WTC11 (cell line): ENCODE results near the gene ATG14. TPM values are rescaled to one million over a fixed set of nuclear protein-coding genes. Genes with fewer than 3 reads are reported as not detected.

Experiments used
- ATAC-seq: fragments of 200-7000 bp; cut with Tn5 transposase; 2 replicates; pipeline ENCODE4 v1.10.0; 2021; ENCODE audit warnings: mild to moderate bottlenecking, moderate library complexity
- CTCF ChIA-PET: fragments of 300-600 bp; sonication (Branson Sonifier 250); formaldehyde crosslinking; loops from one replicate; lab custom pipeline; 2021; ENCODE audit warnings: antibody characterized with exemption; lab: Charles Lee
- POLR2A ChIA-PET: fragments of 350-600 bp; sonication (Branson Sonifier 250); formaldehyde crosslinking; loops from one replicate; lab custom pipeline; 2021; ENCODE audit warnings: antibody characterized with exemption; lab: Charles Lee
- DNase-seq: peaks from one replicate; pipeline ENCODE4 v3.0.0; 2021; ENCODE audit warnings: low spot score
- H3K27ac Mint-ChIP-seq: 2 replicates; pipeline ENCODE4 v1.8.0; 2021; ENCODE audit warnings: mixed read lengths
- H3K27me3 Mint-ChIP-seq: 2 replicates; pipeline ENCODE4 v1.8.0; 2021; ENCODE audit warnings: low read depth, mild to moderate bottlenecking, moderate library complexity, mixed read lengths
- H3K36me3 Mint-ChIP-seq: 2 replicates; pipeline ENCODE4 v1.8.0; 2021; ENCODE audit warnings: mixed read lengths
- H3K4me1 Mint-ChIP-seq: 2 replicates; pipeline ENCODE4 v1.8.0; 2022; ENCODE audit warnings: mixed read lengths
- H3K4me3 Mint-ChIP-seq: 2 replicates; pipeline ENCODE4 v1.8.0; 2021; ENCODE audit warnings: mild to moderate bottlenecking, moderate library complexity, mixed read lengths
- H3K9me3 Mint-ChIP-seq: 2 replicates; pipeline ENCODE4 v1.8.0; 2021; ENCODE audit warnings: mixed read lengths
- CBFB ChIP-seq: sonication (generic); formaldehyde crosslinking; IDR thresholded peaks from 2 replicates; pipeline ENCODE4 v1.8.1; 2022; ENCODE audit warnings: mild to moderate bottlenecking, low read depth, missing genetic modification reagents
- ESRRA ChIP-seq: sonication (generic); formaldehyde crosslinking; IDR thresholded peaks from 2 replicates; pipeline ENCODE4 v1.8.1; 2022; ENCODE audit warnings: mild to moderate bottlenecking, missing genetic modification reagents, borderline replicate concordance
- GRHL2 ChIP-seq: fragments of 250-450 bp; sonication (Bioruptor Pico); IDR thresholded peaks from 2 replicates; pipeline ENCODE4 v1.8.0; 2022; ENCODE audit warnings: mild to moderate bottlenecking, moderate library complexity; ENCODE audit not compliant: insufficient replicate concordance, severe bottlenecking
- IRF2 ChIP-seq: sonication (generic); formaldehyde crosslinking; IDR thresholded peaks from 2 replicates; pipeline ENCODE4 v1.8.0; 2022; ENCODE audit warnings: low read depth, missing genetic modification reagents, borderline replicate concordance
- MYBL2 ChIP-seq: sonication (generic); formaldehyde crosslinking; IDR thresholded peaks from 2 replicates; pipeline ENCODE4 v1.8.1; 2023; ENCODE audit warnings: mild to moderate bottlenecking, moderate library complexity, missing genetic modification reagents
- NFYB ChIP-seq: sonication (generic); formaldehyde crosslinking; conservative IDR thresholded peaks from 2 replicates; pipeline ENCODE4 v1.8.0; 2022; ENCODE audit warnings: low read depth, missing genetic modification reagents
- NR3C1 ChIP-seq: sonication (generic); formaldehyde crosslinking; conservative IDR thresholded peaks from 2 replicates; pipeline ENCODE4 v1.8.1; 2023; ENCODE audit warnings: low read depth, mild to moderate bottlenecking, missing genetic modification reagents
- RORB ChIP-seq: fragments of 250-450 bp; sonication (Bioruptor Pico); IDR thresholded peaks from 2 replicates; pipeline ENCODE4 v1.9.0; 2021; ENCODE audit warnings: mild to moderate bottlenecking
- TEAD4 ChIP-seq: sonication (generic); formaldehyde crosslinking; IDR thresholded peaks from 2 replicates; pipeline ENCODE4 v1.8.0; 2022; ENCODE audit warnings: mild to moderate bottlenecking, missing genetic modification reagents
- ZNF121 ChIP-seq: sonication (generic); formaldehyde crosslinking; IDR thresholded peaks from 2 replicates; pipeline ENCODE4 v1.8.0; 2023; ENCODE audit warnings: missing genetic modification reagents
- total RNA-seq: library from RNA; stranded (reverse); gene quantifications from 3 replicates; pipeline ENCODE4 v1.2.3, GENCODE V29; 2021
- TF ChIP-seq, protein P1 (sequence below): sonication (generic); formaldehyde crosslinking; IDR thresholded peaks from 2 replicates; pipeline ENCODE4 v1.8.0; 2023; ENCODE audit warnings: missing genetic modification reagents, mild to moderate bottlenecking, borderline replicate concordance
- TF ChIP-seq, protein P2 (sequence below): fragments of 250-450 bp; sonication (Bioruptor Pico); IDR thresholded peaks from 2 replicates; pipeline ENCODE4 v1.8.0; 2021; ENCODE audit warnings: mild to moderate bottlenecking
- TF ChIP-seq, protein P3 (sequence below): fragments of 200-600 bp; IDR thresholded peaks from 2 replicates; pipeline ENCODE4 v1.8.0; 2022; ENCODE audit warnings: antibody characterized with exemption
- TF ChIP-seq, protein P4 (sequence below): sonication (generic); formaldehyde crosslinking; IDR thresholded peaks from 2 replicates; pipeline ENCODE4 v1.8.0; 2022; ENCODE audit warnings: missing genetic modification reagents
- TF ChIP-seq, protein P5 (sequence below): sonication (generic); formaldehyde crosslinking; IDR thresholded peaks from 2 replicates; pipeline ENCODE4 v1.8.0; 2022; ENCODE audit warnings: mild to moderate bottlenecking, missing genetic modification reagents
- TF ChIP-seq, protein P6 (sequence below): fragments of 250-450 bp; sonication (Bioruptor Pico); IDR thresholded peaks from 2 replicates; pipeline ENCODE4 v1.9.0; 2021; ENCODE audit warnings: mild to moderate bottlenecking, borderline replicate concordance

Gene ATG14
- total RNA-seq, 1 experiment from 2014 or later = 10.4 TPM

DNA sequence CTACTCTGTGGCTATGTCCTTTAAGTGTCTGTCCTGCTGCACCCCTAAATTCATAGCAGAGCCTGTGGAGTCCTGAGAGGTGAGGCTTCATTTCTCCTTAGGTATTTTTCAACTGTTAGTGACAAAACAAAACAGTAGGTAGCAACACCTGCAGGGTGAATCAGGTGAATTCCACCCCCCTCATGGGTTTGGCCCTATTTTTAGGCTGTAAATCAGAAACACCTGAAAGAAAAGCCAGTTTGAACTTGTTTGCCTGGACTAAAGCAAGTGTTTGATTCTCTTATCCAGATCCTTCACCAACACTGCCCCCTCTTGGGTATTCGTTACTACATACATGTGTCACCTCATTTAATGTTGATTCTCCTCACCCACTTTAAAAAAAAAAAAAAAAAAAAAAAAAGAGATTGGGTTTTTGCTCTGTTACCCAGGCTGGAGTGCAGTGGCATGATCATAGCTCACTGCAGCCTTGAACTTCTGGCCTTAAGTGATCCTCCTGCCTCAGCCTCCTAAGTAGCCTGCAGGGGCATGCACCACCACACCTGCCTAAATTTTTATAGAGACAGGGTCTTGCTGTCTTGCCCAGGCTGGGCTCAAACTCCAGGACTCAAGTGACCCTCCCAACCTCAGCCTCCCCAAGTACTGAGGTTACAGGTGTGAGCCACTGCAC lies 18.5 kb upstream of the ATG14 start (continued):
- TF ChIP-seq, protein P1, sequence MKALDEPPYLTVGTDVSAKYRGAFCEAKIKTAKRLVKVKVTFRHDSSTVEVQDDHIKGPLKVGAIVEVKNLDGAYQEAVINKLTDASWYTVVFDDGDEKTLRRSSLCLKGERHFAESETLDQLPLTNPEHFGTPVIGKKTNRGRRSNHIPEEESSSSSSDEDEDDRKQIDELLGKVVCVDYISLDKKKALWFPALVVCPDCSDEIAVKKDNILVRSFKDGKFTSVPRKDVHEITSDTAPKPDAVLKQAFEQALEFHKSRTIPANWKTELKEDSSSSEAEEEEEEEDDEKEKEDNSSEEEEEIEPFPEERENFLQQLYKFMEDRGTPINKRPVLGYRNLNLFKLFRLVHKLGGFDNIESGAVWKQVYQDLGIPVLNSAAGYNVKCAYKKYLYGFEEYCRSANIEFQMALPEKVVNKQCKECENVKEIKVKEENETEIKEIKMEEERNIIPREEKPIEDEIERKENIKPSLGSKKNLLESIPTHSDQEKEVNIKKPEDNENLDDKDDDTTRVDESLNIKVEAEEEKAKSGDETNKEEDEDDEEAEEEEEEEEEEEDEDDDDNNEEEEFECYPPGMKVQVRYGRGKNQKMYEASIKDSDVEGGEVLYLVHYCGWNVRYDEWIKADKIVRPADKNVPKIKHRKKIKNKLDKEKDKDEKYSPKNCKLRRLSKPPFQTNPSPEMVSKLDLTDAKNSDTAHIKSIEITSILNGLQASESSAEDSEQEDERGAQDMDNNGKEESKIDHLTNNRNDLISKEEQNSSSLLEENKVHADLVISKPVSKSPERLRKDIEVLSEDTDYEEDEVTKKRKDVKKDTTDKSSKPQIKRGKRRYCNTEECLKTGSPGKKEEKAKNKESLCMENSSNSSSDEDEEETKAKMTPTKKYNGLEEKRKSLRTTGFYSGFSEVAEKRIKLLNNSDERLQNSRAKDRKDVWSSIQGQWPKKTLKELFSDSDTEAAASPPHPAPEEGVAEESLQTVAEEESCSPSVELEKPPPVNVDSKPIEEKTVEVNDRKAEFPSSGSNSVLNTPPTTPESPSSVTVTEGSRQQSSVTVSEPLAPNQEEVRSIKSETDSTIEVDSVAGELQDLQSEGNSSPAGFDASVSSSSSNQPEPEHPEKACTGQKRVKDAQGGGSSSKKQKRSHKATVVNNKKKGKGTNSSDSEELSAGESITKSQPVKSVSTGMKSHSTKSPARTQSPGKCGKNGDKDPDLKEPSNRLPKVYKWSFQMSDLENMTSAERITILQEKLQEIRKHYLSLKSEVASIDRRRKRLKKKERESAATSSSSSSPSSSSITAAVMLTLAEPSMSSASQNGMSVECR (CRISPR knock-in tag) = no peak
- no peak for TF ChIP-seq NR3C1 (CRISPR knock-in tag)
- TF ChIP-seq MYBL2 (CRISPR knock-in tag) = no peak
- TF ChIP-seq GRHL2 (CRISPR knock-in tag) = no peak
- TF ChIP-seq, all 79 proteins: peak for 3

DNA sequence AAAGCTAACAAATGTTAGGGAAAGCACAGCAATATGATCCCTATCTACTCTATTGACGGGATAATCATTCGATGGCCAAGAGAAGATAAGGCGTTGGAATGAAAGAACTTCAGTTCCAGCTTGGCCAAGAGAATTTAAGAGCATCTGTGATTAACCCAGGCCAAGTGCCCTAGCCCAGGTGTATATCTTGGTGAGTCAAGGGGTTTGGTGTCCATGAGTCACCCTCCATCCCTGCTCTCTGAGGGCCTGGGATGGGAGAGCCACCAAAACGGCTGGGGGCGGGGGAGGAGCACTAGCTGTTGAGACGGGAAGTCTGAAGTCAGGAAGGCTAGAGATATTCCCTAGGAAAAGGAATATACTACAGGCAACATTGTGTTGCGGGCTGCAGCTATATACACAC lies 15.8 kb upstream of the ATG14 start:
- Mint-ChIP-seq H3K27ac (no peak overlapping the region), H3K27me3 (no peaks in the 10 kb centered on the region), H3K36me3 (no peaks in the 10 kb centered on the region), H3K4me1 (peaks cover 8% of the 10 kb centered on the region), H3K4me3 (no peak overlapping the region), H3K9me3 (no peaks in the 10 kb centered on the region)
- DNase-seq (no peak), ATAC-seq (no peak; the same call in 1 of the 2 replicates)
- ChIA-PET POLR2A (interaction anchor here (0.6 to 0.7 kb wide), 2 partner anchors 105 to 238 kb away, joined by 3 to 6 read pairs; no protein-coding TSS in a partner anchor), CTCF (interaction anchor here (1.6 to 4.2 kb wide), 5 partner anchors 8 to 238 kb away, joined by 3 to 41 read pairs (median 6); no protein-coding TSS in a partner anchor)
- TF ChIP-seq, protein P2, sequence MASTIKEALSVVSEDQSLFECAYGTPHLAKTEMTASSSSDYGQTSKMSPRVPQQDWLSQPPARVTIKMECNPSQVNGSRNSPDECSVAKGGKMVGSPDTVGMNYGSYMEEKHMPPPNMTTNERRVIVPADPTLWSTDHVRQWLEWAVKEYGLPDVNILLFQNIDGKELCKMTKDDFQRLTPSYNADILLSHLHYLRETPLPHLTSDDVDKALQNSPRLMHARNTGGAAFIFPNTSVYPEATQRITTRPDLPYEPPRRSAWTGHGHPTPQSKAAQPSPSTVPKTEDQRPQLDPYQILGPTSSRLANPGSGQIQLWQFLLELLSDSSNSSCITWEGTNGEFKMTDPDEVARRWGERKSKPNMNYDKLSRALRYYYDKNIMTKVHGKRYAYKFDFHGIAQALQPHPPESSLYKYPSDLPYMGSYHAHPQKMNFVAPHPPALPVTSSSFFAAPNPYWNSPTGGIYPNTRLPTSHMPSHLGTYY (CRISPR knock-in tag) = no peak
- TF ChIP-seq IRF2 (CRISPR knock-in tag) (no peak), NFYB (CRISPR knock-in tag) (no peak), TEAD4 (CRISPR knock-in tag) (no peak), RORB (CRISPR knock-in tag) (no peak), ESRRA (CRISPR knock-in tag) (no peak), CBFB (CRISPR knock-in tag) (no peak), ZNF121 (CRISPR knock-in tag) (no peak)
- TF ChIP-seq, protein P3, sequence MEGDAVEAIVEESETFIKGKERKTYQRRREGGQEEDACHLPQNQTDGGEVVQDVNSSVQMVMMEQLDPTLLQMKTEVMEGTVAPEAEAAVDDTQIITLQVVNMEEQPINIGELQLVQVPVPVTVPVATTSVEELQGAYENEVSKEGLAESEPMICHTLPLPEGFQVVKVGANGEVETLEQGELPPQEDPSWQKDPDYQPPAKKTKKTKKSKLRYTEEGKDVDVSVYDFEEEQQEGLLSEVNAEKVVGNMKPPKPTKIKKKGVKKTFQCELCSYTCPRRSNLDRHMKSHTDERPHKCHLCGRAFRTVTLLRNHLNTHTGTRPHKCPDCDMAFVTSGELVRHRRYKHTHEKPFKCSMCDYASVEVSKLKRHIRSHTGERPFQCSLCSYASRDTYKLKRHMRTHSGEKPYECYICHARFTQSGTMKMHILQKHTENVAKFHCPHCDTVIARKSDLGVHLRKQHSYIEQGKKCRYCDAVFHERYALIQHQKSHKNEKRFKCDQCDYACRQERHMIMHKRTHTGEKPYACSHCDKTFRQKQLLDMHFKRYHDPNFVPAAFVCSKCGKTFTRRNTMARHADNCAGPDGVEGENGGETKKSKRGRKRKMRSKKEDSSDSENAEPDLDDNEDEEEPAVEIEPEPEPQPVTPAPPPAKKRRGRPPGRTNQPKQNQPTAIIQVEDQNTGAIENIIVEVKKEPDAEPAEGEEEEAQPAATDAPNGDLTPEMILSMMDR = no peak
- TF ChIP-seq, protein P4, sequence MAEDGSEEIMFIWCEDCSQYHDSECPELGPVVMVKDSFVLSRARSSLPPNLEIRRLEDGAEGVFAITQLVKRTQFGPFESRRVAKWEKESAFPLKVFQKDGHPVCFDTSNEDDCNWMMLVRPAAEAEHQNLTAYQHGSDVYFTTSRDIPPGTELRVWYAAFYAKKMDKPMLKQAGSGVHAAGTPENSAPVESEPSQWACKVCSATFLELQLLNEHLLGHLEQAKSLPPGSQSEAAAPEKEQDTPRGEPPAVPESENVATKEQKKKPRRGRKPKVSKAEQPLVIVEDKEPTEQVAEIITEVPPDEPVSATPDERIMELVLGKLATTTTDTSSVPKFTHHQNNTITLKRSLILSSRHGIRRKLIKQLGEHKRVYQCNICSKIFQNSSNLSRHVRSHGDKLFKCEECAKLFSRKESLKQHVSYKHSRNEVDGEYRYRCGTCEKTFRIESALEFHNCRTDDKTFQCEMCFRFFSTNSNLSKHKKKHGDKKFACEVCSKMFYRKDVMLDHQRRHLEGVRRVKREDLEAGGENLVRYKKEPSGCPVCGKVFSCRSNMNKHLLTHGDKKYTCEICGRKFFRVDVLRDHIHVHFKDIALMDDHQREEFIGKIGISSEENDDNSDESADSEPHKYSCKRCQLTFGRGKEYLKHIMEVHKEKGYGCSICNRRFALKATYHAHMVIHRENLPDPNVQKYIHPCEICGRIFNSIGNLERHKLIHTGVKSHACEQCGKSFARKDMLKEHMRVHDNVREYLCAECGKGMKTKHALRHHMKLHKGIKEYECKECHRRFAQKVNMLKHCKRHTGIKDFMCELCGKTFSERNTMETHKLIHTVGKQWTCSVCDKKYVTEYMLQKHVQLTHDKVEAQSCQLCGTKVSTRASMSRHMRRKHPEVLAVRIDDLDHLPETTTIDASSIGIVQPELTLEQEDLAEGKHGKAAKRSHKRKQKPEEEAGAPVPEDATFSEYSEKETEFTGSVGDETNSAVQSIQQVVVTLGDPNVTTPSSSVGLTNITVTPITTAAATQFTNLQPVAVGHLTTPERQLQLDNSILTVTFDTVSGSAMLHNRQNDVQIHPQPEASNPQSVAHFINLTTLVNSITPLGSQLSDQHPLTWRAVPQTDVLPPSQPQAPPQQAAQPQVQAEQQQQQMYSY (CRISPR knock-in tag) = no peak
- TF ChIP-seq, protein P5, sequence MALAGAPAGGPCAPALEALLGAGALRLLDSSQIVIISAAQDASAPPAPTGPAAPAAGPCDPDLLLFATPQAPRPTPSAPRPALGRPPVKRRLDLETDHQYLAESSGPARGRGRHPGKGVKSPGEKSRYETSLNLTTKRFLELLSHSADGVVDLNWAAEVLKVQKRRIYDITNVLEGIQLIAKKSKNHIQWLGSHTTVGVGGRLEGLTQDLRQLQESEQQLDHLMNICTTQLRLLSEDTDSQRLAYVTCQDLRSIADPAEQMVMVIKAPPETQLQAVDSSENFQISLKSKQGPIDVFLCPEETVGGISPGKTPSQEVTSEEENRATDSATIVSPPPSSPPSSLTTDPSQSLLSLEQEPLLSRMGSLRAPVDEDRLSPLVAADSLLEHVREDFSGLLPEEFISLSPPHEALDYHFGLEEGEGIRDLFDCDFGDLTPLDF (CRISPR knock-in tag) = no peak
- TF ChIP-seq, protein P6, sequence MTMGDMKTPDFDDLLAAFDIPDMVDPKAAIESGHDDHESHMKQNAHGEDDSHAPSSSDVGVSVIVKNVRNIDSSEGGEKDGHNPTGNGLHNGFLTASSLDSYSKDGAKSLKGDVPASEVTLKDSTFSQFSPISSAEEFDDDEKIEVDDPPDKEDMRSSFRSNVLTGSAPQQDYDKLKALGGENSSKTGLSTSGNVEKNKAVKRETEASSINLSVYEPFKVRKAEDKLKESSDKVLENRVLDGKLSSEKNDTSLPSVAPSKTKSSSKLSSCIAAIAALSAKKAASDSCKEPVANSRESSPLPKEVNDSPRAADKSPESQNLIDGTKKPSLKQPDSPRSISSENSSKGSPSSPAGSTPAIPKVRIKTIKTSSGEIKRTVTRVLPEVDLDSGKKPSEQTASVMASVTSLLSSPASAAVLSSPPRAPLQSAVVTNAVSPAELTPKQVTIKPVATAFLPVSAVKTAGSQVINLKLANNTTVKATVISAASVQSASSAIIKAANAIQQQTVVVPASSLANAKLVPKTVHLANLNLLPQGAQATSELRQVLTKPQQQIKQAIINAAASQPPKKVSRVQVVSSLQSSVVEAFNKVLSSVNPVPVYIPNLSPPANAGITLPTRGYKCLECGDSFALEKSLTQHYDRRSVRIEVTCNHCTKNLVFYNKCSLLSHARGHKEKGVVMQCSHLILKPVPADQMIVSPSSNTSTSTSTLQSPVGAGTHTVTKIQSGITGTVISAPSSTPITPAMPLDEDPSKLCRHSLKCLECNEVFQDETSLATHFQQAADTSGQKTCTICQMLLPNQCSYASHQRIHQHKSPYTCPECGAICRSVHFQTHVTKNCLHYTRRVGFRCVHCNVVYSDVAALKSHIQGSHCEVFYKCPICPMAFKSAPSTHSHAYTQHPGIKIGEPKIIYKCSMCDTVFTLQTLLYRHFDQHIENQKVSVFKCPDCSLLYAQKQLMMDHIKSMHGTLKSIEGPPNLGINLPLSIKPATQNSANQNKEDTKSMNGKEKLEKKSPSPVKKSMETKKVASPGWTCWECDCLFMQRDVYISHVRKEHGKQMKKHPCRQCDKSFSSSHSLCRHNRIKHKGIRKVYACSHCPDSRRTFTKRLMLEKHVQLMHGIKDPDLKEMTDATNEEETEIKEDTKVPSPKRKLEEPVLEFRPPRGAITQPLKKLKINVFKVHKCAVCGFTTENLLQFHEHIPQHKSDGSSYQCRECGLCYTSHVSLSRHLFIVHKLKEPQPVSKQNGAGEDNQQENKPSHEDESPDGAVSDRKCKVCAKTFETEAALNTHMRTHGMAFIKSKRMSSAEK (CRISPR knock-in tag) = no peak
